ENCODE data around the gene PPM1H. TPM values are rescaled to one million over a fixed set of nuclear protein-coding genes. Genes with fewer than 3 reads are reported as not detected.

Gene PPM1H
- total and polyA plus RNA-seq, 2 of the 8 experiments (the other 6 are each of a cell fraction or from before 2014, with no cell fraction given) = 16.4 to 36.1 TPM

DNA sequence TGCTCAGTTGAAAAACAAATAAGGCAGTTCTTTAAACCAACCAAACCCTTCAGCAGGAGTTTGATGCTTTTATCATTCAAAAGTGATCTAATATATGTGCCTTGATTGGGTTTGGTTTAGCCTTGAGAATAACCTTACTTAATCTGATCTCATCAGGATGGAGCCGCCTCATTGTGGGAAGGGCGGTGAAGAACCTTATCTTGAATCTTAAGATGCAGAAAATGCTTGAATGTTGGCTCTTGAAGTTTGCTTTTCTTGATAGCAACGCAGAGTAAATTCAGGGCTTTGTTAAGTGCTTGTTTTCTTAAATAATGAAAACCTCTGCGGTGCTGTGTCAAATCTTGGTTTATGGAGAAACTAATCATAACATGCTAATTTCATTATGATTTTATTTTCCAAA lies 330.1 kb downstream of the PPM1H start (continued):
- TF ChIP-seq, protein P1, sequence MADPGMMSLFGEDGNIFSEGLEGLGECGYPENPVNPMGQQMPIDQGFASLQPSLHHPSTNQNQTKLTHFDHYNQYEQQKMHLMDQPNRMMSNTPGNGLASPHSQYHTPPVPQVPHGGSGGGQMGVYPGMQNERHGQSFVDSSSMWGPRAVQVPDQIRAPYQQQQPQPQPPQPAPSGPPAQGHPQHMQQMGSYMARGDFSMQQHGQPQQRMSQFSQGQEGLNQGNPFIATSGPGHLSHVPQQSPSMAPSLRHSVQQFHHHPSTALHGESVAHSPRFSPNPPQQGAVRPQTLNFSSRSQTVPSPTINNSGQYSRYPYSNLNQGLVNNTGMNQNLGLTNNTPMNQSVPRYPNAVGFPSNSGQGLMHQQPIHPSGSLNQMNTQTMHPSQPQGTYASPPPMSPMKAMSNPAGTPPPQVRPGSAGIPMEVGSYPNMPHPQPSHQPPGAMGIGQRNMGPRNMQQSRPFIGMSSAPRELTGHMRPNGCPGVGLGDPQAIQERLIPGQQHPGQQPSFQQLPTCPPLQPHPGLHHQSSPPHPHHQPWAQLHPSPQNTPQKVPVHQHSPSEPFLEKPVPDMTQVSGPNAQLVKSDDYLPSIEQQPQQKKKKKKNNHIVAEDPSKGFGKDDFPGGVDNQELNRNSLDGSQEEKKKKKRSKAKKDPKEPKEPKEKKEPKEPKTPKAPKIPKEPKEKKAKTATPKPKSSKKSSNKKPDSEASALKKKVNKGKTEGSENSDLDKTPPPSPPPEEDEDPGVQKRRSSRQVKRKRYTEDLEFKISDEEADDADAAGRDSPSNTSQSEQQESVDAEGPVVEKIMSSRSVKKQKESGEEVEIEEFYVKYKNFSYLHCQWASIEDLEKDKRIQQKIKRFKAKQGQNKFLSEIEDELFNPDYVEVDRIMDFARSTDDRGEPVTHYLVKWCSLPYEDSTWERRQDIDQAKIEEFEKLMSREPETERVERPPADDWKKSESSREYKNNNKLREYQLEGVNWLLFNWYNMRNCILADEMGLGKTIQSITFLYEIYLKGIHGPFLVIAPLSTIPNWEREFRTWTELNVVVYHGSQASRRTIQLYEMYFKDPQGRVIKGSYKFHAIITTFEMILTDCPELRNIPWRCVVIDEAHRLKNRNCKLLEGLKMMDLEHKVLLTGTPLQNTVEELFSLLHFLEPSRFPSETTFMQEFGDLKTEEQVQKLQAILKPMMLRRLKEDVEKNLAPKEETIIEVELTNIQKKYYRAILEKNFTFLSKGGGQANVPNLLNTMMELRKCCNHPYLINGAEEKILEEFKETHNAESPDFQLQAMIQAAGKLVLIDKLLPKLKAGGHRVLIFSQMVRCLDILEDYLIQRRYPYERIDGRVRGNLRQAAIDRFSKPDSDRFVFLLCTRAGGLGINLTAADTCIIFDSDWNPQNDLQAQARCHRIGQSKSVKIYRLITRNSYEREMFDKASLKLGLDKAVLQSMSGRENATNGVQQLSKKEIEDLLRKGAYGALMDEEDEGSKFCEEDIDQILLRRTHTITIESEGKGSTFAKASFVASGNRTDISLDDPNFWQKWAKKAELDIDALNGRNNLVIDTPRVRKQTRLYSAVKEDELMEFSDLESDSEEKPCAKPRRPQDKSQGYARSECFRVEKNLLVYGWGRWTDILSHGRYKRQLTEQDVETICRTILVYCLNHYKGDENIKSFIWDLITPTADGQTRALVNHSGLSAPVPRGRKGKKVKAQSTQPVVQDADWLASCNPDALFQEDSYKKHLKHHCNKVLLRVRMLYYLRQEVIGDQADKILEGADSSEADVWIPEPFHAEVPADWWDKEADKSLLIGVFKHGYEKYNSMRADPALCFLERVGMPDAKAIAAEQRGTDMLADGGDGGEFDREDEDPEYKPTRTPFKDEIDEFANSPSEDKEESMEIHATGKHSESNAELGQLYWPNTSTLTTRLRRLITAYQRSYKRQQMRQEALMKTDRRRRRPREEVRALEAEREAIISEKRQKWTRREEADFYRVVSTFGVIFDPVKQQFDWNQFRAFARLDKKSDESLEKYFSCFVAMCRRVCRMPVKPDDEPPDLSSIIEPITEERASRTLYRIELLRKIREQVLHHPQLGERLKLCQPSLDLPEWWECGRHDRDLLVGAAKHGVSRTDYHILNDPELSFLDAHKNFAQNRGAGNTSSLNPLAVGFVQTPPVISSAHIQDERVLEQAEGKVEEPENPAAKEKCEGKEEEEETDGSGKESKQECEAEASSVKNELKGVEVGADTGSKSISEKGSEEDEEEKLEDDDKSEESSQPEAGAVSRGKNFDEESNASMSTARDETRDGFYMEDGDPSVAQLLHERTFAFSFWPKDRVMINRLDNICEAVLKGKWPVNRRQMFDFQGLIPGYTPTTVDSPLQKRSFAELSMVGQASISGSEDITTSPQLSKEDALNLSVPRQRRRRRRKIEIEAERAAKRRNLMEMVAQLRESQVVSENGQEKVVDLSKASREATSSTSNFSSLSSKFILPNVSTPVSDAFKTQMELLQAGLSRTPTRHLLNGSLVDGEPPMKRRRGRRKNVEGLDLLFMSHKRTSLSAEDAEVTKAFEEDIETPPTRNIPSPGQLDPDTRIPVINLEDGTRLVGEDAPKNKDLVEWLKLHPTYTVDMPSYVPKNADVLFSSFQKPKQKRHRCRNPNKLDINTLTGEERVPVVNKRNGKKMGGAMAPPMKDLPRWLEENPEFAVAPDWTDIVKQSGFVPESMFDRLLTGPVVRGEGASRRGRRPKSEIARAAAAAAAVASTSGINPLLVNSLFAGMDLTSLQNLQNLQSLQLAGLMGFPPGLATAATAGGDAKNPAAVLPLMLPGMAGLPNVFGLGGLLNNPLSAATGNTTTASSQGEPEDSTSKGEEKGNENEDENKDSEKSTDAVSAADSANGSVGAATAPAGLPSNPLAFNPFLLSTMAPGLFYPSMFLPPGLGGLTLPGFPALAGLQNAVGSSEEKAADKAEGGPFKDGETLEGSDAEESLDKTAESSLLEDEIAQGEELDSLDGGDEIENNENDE (IDR thresholded peaks at IDR 0.05; ENCODE audit: insufficient replicate concordance, low read length) = peak; percentile 22
